Cortex of kidney (tissue), 1 donor: ENCODE measurements around the gene HS3ST5.
"Not testable (repeated sequence)": the region's sequence is repeated elsewhere in the genome, so short reads cannot be mapped to it uniquely, and the experiment has no call there.

Experiments
- DNase-seq: peaks from one replicate; lab custom pipeline; 2025; lab: John Stamatoyannopoulos, UW

Gene HS3ST5

GRCh38 chr6:114044566-114044965 is 298.3 kb downstream of the HS3ST5 start:
- DNase-seq: not testable (repeated sequence)

- no peak for DNase-seq
Observed at GRCh38 chr6:114042267-114043016, 300.4 kb downstream of the HS3ST5 start.

- DNase-seq: no peak
Observed at GRCh38 chr6:114040871-114041270, 302.0 kb downstream of the HS3ST5 start.

- no peak for DNase-seq
Observed at GRCh38 chr6:114039841-114040240, 303.0 kb downstream of the HS3ST5 start.

- no peak for DNase-seq
Observed at GRCh38 chr6:114033606-114034005, 309.2 kb downstream of the HS3ST5 start.

- DNase-seq: no peak
Observed at GRCh38 chr6:114032721-114033120, 310.1 kb downstream of the HS3ST5 start.

GRCh38 chr6:114030767-114031166 is 312.1 kb downstream of the HS3ST5 start:
- DNase-seq: no peak

- no peak for DNase-seq
Observed at GRCh38 chr6:114024746-114025145, 318.1 kb downstream of the HS3ST5 start.

GRCh38 chr6:114020196-114020595 is 322.6 kb downstream of the HS3ST5 start:
- no peak for DNase-seq

GRCh38 chr6:114017146-114017545 is 325.7 kb downstream of the HS3ST5 start:
- not testable (repeated sequence) for DNase-seq

- not testable (repeated sequence) for DNase-seq
Observed at GRCh38 chr6:114014106-114014505, 328.7 kb downstream of the HS3ST5 start.

GRCh38 chr6:114011486-114011885 is 331.3 kb downstream of the HS3ST5 start:
- not testable (repeated sequence) for DNase-seq

- no peak for DNase-seq
Observed at GRCh38 chr6:114010540-114010939, 332.3 kb downstream of the HS3ST5 start.

- no peak for DNase-seq
Observed at GRCh38 chr6:114009192-114009591, 333.6 kb downstream of the HS3ST5 start.

- no peak for DNase-seq
Observed at GRCh38 chr6:114008331-114008730, 334.5 kb downstream of the HS3ST5 start.

- DNase-seq: no peak
Observed at GRCh38 chr6:114007516-114007915, 335.3 kb downstream of the HS3ST5 start.
